GM19468 (cell line): Measurements from ENCODE around the gene GRIN1.
"Not testable (repeated sequence)": the region's sequence is repeated elsewhere in the genome, so short reads cannot be mapped to it uniquely, and the experiment has no call there.

ENCODE experiments used
- ATAC-seq: cut with Tn5 transposase; IDR thresholded peaks from one replicate; pipeline ENCODE4 v1.9.1; 2021; ENCODE audit warnings: mild to moderate bottlenecking, moderate library complexity, moderate number of reproducible peaks; ENCODE audit not compliant: unreplicated experiment; ENCODE audit errors: extremely low read depth

GRIN1 gene

DNA sequence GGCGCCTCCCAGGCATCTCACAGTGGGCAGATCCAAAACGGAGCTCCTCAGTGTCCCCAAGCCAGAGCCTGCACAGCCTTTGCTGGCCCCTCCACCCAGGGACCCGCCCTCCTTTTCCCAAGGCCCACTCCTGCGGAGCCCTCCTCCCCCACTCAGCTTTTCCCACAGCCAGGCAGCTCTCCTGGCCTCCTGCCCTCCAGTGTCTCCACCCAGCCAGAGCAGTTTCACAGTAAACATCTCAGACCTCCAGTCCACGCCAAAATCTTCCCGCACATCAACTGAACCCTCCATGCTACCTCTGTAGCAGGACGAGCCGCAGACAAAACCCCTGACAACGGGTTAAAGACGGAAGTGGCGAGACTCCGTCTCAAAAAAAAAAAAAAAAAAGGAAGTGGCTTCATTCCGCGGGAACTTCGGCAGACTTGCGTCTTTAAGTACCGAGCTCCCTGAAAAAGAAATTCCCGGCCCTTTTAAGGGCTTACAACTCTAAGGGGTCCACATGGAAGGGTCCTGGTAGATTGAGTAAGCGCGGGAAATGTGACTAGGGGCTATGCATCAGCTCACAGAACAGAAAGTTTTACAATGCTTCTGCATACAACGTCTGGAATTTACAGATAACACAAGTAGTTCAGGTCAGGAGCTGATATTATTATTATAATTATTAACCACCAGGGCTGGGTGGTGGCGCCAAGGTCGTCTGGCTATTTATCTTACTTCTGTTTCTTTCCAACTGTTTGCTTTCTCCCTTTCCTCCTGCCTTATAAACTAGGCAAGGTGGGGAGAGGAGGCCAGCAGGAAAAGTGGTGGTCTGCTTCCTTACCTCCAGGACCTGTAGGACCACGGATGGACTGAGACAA is 11.4 kb upstream of the GRIN1 start:
- no peak for ATAC-seq

DNA sequence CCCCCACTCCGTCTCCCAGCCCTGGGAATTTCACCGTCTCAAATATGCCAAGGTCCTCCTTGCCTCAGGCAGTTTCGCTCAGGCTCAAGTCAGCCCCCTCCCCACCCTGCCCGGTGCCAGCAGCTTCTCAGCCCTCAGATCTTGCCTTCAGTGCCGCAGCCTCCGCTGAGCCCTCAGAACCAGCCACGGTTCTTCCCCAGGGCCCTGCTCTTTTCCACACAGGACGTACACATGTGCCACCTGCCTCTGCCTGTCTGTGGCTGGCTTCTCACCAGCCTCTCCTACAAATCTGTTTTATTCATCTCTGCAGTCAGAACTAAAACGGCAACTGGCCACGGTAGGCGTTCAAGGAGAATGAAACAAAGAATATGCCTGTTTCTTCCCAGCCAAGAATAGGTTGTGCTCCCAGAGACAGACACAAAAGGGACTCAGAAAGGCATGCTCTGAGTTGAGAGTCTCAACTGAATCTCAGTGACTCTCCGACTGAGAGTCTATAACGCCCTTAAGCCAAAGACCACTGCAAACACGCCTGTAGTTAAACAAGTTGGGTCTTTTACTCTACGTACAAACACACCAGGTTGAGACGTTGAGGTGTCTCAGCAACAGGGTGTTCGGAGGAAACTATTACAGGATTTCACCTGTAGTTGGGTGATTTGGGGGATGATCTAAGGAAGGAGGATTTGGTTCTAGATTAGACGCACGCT is 10.6 kb upstream of the GRIN1 start:
- ATAC-seq: no peak

DNA sequence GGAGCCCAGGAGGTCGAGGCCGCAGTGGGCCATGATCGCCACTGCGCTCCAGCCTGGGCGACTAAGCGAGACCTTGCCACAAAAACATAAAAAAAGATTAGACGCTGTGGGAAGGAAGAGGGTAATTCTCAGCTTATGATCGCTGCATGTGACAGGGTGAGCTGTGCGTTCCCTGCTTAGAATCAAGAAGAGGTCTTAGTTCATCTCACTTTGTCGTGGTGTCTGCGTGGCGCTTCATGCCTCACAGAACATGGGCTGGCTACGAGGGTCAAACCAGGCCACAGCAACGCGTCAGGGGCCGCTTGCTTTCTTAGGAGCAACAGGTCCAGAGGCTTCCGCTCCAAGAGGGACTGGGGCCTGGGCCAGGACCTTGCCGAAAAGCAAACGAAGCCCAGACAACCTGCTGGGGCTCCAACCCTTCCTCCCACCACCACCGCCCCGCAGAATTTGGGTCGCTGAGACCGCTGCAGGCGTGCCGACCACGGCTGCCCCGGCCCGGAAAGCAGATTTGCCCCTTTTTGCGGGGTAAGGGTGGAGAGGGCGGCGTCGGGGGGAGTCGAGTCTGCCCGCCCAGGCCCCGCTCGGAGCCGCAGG is 10.0 kb upstream of the GRIN1 start:
- no peak for ATAC-seq

DNA sequence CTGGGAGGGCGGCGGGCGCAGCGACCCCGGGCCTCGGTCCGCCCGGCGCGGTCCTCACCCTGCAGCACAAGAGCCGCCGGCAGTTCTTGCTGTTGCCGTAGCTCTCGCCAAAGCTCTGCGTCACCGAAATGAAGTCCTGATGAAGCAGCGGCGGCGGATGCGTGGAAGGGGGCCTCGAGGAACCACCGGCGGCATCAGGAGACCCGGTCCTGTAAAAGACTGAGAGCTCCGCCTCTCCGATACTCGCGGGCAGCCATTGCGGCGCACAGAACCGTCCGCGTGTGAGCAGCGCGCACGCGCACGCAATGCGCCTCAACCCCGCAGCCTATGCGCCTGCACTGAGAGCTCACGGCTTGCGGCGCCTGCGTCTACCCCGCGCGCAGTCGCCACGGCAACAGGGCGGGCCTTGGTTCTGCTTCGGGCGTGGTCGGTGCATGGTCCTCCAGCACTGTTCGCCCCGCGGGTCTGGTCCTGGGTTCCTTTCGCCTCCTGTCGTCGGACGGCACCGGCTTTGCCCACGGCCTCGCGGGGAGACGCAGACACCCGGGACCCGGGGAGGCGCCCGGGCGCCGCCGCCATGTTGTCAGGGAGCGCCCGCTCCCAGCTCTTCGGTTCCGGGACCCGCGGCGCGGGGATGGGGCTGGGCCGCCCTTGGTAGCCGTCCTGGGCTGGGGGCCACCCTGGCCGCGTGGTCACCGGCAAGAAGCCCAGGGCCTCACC is 9.3 kb upstream of the GRIN1 start:
- ATAC-seq: peak; percentile 62

DNA sequence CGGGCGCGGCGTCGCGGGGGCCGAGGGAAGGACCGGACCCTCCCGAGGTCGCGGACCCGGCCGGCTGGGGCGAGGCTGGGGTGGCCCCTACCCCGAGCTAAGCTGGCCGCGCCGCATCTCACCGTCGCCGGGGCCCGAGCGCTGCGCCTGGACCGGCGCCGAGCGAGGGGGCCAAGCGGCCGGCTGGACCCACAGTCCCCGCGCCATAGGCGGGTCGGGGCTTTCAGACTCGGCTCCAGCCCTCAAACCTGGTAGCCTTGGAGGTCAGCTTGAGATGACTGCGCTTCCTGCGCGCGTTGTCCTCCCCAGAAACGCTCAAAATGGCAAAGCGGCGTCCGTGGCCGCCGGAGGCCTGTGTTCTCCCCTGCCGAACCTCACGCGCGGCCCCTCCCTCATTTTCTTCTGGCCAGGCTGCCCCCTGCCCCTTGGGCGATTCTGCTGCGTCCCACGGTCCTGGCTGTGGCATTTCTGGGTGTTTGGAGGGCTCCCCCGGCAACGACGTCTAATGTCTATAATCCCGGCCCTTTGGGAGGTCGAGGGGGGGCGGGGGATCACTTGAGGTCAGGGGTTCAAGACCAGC is 8.7 kb upstream of the GRIN1 start:
- ATAC-seq: no peak

DNA sequence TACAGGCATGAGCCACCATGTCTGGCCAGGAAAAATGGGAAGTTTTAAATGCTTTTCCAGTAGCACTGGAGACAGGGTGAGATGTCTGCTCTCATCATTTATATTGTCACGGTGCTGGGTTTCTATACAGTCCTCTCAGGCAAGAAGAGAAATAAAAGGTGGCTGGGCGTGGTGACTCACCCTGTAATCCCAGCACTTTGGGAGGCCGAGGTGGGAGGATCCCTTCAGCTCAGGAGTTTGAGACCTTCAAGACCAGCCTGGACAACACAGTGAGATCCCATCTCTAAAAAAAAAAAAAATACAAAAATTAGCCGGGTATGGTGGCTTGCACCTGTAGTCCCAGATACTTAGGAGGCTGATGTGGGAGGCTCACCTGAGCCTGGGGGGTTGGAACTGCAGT is 4.8 kb upstream of the GRIN1 start:
- ATAC-seq: no peak

DNA sequence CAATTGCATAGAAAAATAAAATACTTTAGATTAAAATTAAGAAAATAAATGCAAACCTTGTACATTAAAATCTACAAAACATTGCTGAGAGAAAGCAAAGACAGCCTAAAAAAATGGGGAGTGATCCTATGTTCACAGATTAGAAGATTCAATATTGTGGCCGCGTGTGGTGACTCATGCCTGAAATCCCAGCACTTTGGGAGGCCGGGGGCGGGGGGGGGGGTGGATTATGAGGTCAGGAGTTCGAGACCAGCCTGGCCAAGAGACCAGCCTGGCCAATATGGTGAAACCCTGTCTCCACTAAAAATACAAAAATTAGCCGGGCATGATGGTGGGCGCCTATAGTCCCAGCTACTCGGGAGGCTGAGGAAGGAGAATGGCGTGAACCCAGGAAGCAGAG is 3.8 kb upstream of the GRIN1 start:
- not testable (repeated sequence) for ATAC-seq

DNA sequence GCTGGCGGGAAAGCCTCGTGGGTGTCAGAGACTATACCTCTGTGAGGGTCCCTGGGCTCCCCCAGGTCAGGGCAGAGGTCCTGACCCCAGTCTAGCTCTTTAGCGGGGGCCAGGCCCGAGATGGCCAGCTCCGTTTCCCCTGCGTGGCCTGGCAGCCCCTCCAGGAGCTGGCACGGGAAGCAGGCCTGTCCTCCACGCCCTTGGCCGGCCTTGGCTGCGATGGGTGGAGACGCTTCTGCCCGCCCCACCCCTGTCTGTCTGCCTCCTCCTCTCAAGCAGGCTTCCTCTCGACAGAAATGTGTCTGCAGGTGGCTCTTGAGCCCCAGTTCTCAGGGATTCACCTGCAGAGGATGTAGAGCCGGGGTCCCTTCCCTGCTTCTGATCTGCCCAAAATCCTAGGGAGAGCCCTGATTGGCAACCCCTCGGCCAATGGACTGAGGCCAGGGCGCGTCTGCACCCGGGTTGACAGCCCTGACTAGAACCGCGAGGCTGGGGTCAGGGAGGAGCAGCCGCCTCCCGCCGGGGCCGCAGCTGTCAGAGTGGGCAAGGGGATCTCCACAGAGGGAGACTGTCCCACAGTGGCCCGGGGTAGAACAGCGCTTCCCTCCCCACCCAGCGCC is 2.6 kb upstream of the GRIN1 start:
- no peak for ATAC-seq

DNA sequence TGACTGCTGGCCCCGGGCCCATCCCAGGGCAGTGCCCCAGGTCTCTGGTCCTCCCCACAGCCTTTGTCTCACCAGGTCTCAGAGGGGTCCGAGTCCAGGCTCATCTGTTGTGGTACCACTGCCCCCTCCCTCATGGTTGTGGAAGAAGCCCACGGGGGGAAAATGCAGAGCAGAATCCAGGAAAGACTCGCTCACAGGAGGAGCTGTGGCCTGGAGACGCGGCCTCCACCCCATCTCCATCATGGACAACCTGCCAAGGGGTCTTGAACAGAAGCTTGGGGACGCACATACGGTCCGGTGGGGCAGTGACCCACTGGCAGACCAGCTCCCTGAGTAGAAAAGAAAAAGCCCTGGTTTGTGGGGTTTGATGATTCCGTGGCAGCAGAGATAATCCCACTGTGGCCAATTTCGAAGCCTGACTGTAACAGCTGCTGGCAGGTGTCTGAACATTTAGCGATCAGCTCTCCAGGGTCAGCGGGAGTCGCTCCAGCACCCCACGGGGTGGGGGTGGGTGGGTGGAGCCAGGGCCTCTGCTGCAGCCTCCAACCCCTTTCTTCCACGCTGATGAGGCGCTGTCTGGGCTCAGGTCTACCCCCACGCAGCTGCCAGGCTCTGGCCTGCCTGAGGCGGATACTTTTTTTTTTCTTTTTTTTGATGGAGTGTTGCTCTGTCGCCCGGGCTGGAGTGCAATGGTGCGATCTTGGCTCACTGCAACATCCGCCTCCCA is 1.9 kb upstream of the GRIN1 start:
- no peak for ATAC-seq

DNA sequence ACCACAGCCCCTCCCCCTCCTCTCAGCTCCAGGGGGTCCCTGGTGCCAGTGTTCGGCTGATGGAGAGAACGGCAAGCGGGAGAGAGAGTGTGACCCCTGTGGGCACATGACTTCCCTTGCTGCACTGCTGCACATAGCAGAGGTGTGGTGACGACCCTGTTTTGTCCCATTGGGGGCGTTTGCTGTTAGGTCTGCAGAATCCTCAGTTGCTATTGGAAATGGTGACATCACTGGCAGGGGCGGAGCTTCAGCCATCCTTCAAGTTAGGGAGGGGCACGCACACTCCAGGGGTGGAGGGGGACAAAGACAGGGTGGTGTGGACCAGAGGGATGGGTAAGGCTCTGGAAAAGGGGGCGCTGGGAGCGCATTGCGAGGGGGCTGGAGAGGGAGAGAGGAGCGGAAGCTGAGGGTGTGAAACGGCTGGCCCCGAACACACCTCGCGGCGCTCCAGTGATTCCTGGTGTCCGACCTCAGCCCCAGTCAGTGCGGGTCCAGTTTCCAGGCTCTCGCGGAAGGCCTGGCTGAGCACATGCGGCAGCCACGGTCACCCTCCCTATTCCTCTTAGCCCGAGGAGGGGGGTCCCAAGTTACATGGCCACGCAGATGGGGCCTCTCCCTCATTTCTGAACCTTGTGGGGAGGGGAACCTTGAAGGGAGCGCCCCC is 764 bp upstream of the GRIN1 start:
- no peak for ATAC-seq

DNA sequence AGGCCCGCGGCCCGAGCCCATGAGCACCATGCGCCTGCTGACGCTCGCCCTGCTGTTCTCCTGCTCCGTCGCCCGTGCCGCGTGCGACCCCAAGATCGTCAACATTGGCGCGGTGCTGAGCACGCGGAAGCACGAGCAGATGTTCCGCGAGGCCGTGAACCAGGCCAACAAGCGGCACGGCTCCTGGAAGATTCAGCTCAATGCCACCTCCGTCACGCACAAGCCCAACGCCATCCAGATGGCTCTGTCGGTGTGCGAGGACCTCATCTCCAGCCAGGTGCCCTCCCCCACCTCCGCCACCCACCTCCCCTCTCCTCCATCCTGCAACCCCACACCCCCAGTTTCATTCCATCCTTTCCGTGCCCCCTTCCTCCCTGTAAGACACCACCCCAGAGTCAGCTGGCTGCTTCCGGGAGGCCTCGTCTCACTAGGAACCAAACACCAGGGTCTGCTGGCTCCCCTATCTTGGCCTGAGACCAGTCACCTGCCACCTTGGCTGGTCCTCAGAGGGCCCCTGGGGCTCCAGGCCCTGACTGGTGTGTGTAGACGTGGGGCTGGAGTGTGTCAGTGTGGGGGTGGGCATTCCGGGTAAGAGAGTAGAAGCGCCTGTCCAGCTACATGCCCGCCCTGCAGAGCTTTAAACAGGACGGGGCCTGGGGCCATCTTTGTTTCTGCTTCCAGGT is 655 bp downstream of the GRIN1 start:
- ATAC-seq: no peak

DNA sequence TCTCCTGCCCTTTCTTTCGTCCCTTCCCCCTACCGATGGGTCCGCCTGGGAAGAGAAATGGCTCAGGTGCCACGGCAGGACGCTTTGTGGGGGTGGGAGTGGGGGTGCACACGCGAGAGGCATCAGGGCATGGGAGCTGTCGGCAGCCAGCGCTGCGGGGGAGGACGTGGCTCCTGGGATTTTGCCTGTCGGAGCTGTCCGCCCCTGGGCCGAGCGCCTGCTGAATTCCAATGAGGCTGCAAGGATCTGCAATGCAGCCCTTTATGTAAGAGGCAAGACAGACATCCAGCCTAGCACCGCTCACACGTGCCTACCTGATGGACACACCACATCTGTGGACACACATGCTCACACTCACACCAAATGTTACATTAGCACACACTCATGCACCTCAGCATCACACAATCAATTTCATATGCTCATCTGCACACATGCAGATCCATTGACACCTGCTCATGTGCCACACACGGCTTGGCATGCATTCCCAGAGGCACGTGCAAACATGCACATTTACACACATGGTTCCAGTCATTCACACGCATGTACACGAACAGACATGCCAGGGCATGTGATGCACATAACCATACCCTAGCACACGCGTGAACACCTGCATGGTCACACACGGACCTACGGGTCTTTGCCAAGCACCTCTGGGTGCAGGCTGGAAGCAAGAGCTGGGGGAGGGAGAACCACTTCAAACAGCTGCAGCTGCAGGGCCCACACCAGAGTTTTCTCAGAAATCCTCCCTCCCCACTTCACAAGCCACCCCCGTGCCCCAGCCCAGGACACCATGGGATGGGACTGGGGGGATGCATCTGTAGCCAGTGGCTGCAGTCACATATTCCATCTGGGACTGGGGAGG is 1.4 kb downstream of the GRIN1 start:
- ATAC-seq: no peak

DNA sequence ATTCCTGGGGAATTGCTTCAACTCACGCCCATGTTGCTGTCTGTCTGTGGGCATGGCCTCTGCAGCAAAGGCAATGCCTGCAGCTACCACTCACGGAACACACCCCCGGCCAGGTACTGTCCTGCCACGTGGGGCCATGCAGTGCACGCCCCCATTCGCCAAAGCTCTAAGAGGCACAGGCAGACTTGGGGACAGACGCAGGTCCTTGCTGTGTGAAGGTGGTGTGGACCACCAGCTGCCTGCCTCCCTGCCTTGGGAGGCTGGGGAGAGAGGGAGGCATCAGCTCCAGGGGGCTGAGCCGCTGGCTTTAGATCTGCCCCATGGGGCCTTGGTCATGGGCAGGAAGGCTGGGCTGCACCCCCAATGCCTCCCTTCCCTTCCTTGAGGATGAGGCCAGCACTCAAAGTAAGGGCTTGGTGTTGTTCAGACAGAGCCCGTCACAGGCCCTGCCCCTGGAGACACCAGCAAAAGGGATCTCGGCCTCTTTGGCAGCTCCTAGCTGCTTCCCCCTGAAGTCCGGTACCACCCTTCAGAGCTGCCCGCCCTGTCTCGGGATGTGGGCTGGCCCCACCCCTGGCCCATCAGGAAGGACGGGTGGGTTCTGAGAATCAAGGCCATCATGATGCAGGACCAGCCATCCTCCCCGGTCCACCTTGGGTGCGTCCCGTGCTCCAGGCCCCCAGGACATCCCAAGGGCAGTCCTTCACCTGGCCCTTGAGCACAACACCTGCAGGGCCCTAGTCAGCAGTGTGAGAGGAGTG is 2.3 kb downstream of the GRIN1 start:
- no peak for ATAC-seq

DNA sequence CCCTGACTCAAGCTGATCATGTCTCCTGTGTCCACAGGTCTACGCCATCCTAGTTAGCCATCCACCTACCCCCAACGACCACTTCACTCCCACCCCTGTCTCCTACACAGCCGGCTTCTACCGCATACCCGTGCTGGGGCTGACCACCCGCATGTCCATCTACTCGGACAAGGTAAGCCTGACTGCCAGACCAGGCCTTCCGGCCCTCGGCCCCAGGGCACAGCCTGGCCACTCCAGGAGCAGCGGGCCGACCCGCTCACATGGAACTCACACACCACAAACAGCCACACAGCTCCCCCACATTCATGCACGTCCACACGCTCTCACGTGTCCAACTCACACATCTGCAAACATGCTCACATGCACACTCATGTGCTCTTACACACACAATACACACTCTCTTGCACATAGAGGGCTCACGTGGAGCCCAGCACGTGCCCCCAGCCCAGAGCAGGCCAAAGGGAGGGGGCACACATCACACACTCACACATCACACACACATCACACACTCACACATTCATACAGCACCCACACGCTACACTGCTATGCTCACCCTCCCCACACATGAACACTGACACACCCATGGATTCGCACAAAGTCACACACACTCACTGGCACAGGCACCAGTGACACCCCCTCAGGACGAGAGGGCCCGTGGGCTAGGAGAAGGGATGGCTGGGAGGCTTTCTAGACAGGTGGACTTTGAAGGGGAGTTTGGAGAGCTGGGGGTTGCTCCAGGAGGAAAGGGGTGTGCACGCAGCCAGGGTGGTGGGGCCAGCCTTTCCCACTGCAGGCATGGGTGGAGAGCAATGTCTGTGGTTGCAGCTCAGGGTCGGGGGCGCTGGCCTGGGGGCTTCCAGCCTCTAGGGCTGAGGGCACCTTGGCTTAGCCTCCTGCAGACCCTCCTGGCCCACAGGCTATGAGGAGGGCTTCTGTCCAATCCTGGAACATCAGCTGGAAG is 3.3 kb downstream of the GRIN1 start:
- no peak for ATAC-seq

DNA sequence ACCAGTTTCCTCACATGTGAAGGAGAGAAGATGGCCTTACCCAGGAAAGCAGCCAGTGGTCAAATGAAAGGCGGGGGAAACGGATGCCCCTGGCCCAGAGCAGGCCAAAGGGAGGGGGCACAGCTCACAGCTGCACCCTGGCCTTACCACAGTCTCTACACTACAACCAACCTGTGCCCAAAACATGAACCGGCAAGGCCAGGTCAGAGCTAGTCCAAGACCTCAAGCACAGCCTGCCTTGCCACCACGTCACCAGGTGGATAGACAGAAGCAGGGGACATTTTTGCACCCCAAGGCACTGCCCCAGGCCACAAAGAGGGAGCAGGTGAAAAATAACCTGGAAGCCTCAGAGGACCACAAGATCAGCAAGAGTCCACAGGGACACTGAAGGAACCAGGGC is 4.5 kb downstream of the GRIN1 start:
- ATAC-seq: no peak
